GM12878 (cell line): ENCODE data around the gene SCGB1A1. TPM values are rescaled to one million over a fixed set of nuclear protein-coding genes. Genes with fewer than 3 reads are reported as not detected.

Source experiments
- ATAC-seq: fragments of 200-7000 bp; cut with Tn5 transposase; 3 replicates; pipeline ENCODE4 v1.9.1; 2020; ENCODE audit warnings: mild to moderate bottlenecking, moderate library complexity
- BruUV-seq: library from RNA; stranded (reverse); fragments of 400-500 nt; replicated peaks from 2 replicates; lab custom pipeline; 2021; lab: Mats Ljungman, UMichigan
- CTCF ChIA-PET: fragments of 300-600 bp; sonication (Branson Sonifier 250); formaldehyde crosslinking; extraction: SDS; loops from one replicate; lab custom pipeline; 2021; ENCODE audit warnings: inconsistent platforms; lab: Yijun Ruan, JAX
- POLR2A ChIA-PET: fragments of 350-600 bp; formaldehyde crosslinking; extraction: SDS; loops from one replicate; lab custom pipeline; 2021; ENCODE audit warnings: inconsistent platforms; lab: Charles Lee
- RAD21 ChIA-PET: fragments of 300-600 bp; sonication (Branson Sonifier 250); formaldehyde crosslinking; loops from one replicate; lab custom pipeline; 2023; ENCODE audit warnings: antibody characterized with exemption; ENCODE audit not compliant: unreplicated experiment; lab: Charles Lee
- SMC1A ChIA-PET: fragments of 300-600 bp; sonication (Branson Sonifier 250); formaldehyde crosslinking; loops from one replicate; lab custom pipeline; 2023; ENCODE audit not compliant: unreplicated experiment, uncharacterized antibody; lab: Charles Lee
- DNase-seq: peaks from one replicate; pipeline ENCODE4 v3.0.0-alpha.2; 2011; ENCODE audit warnings: low read depth, low spot score
- FAIRE-seq: peaks from 3 replicates; lab custom pipeline; 2011; peaks lifted over from hg19 to GRCh38; lab: Jason Lieb, UNC
- H2AFZ ChIP-seq: 2 replicates; pipeline ENCODE4 v1.6.0; 2011; ENCODE audit warnings: low read depth, low read length, control low read depth; ENCODE audit not compliant: control insufficient read depth
- H3K27ac ChIP-seq: 2 replicates; pipeline ENCODE4 v1.5.1; 2011; ENCODE audit warnings: control low read depth; ENCODE audit not compliant: control insufficient read depth, insufficient read depth
- H3K27me3 ChIP-seq, 2 experiments: replicated peaks in 1 of 2; 2 replicates each; pipeline versions ENCODE4 v1.6.0 to v1.6.1; 2011; ENCODE audit warnings: low read length in 1 of 2; ENCODE audit not compliant: control insufficient read depth in 2 of 2, insufficient read depth in 2 of 2
- H3K36me3 ChIP-seq, 2 experiments: 2 replicates each; pipeline ENCODE4 v1.5.1; 2011; ENCODE audit warnings: low read length in 1 of 2; ENCODE audit not compliant: control insufficient read depth in 2 of 2, insufficient read depth in 2 of 2
- H3K4me1 ChIP-seq: 2 replicates; pipeline ENCODE4 v1.6.1; 2011; ENCODE audit warnings: mild to moderate bottlenecking, low read length, moderate library complexity, mixed read lengths; ENCODE audit not compliant: control insufficient read depth, insufficient read depth
- H3K4me2 ChIP-seq: 2 replicates; pipeline ENCODE4 v1.6.0; 2011; ENCODE audit warnings: control low read depth; ENCODE audit not compliant: control insufficient read depth, insufficient read depth
- H3K4me3 ChIP-seq: fragments of 200-600 bp; sonication (generic); 2 replicates; pipeline ENCODE4 v1.5.1; 2016
- H3K79me2 ChIP-seq: 2 replicates; pipeline ENCODE4 v1.6.0; 2011; ENCODE audit warnings: low read length; ENCODE audit not compliant: control insufficient read depth, insufficient read depth
- H3K9ac ChIP-seq: 2 replicates; pipeline ENCODE4 v1.8.0; 2011; ENCODE audit warnings: low read length, control low read depth, mixed read lengths; ENCODE audit not compliant: control insufficient read depth, insufficient read depth
- H3K9me3 ChIP-seq: replicated peaks from 3 replicates; pipeline ENCODE4 v1.5.1; 2011; ENCODE audit warnings: mild to moderate bottlenecking, low read length; ENCODE audit not compliant: control insufficient read depth, insufficient read depth
- H4K20me1 ChIP-seq: 2 replicates; pipeline ENCODE4 v1.6.0; 2011; ENCODE audit not compliant: control insufficient read depth, insufficient read depth
- KAT2A ChIP-seq: conservative IDR thresholded peaks from 2 replicates; pipeline ENCODE4 v1.6.1; 2011; ENCODE audit warnings: low read depth, low read length; ENCODE audit not compliant: control insufficient read depth
- PML ChIP-seq: IDR thresholded peaks from 2 replicates; pipeline ENCODE4 v1.6.1; 2012; ENCODE audit warnings: low read length, inconsistent platforms
- POU2F2 ChIP-seq: IDR thresholded peaks from 3 replicates; pipeline ENCODE4 v1.6.1; 2011; ENCODE audit warnings: low read depth, mild to moderate bottlenecking, low read length, borderline replicate concordance
- RAD21 ChIP-seq: IDR thresholded peaks from 2 replicates; pipeline ENCODE4 v1.6.1; 2011; ENCODE audit warnings: mild to moderate bottlenecking, low read depth, low read length, moderate library complexity; ENCODE audit not compliant: insufficient read depth
- RUNX3 ChIP-seq: IDR thresholded peaks from 2 replicates; pipeline ENCODE4 v1.6.1; 2012; ENCODE audit warnings: low read length, inconsistent platforms
- WRNIP1 ChIP-seq: IDR thresholded peaks from 2 replicates; pipeline ENCODE4 v1.6.1; 2011; ENCODE audit warnings: low read depth, low read length, improper control_type of control experiment, borderline replicate concordance
- WGBS: methylation state at CpG from one replicate; pipeline ENCODE4 v1.1.6; 2016; ENCODE audit warnings: low lambda C conversion rate; ENCODE audit not compliant: insufficient replicate concordance, insufficient coverage; ENCODE audit errors: missing lambda C conversion rate; 5-methylcytosine and 5-hydroxymethylcytosine counted together
- in situ Hi-C: fragments of 300-500 bp; cut with MboI; formaldehyde crosslinking; loops from 9 replicates; pipeline ENCODE4 v1.14.3; 2018; ENCODE audit warnings: mixed read lengths
- intact Hi-C: fragments of 100-400 bp; cut with micrococcal nuclease; formaldehyde crosslinking; loops from one replicate; pipeline ENCODE4 v1.14.2; 2022; ENCODE audit not compliant: unreplicated experiment
- polyA plus RNA-seq, 11 experiments: library from polyadenylated mRNA; depleted of rRNA in 4 of 11; unstranded in 6 of 11; stranded (reverse) in 5 of 11; fragments of >200 nt; fragmentation: Nextera tagmentation in 4 of 11; fragmentation: Illumina TruSeq in 1 of 11; extraction: Ambion mirVana in 4 of 11; extraction: Trizol in 1 of 11; gene quantifications; 1 replicate in 1 of 11; 2 replicates in 10 of 11; pipeline versions ENCODE4 v1.2.1 to v1.2.3, GENCODE V29; 2011 to 2016; ENCODE audit warnings: inconsistent platforms in 2 of 11, missing spikeins in 2 of 11, low read depth in 1 of 11
- total RNA-seq, 4 experiments: library from RNA; depleted of rRNA in 3 of 4; stranded (reverse); fragments of >200 nt in 3 of 4; fragmentation: Illumina TruSeq in 1 of 4; extraction: Trizol in 1 of 4; gene quantifications; 2 replicates each; pipeline versions ENCODE4 v1.2.1 to v1.2.3, GENCODE V29; 2013 to 2021
- TF ChIP-seq, protein P1 (sequence below): fragments of 450-650 bp; formaldehyde crosslinking; IDR thresholded peaks from 2 replicates; pipeline ENCODE4 v1.5.0; 2022; ENCODE audit warnings: mild to moderate bottlenecking, missing genetic modification characterization
- TF ChIP-seq, protein P2 (sequence below): fragments of 450-650 bp; IDR thresholded peaks from 2 replicates; pipeline ENCODE4 v1.6.1; 2016; ENCODE audit warnings: mild to moderate bottlenecking
- TF ChIP-seq, protein P3 (sequence below): IDR thresholded peaks from 2 replicates; pipeline ENCODE4 v1.6.1; 2011; ENCODE audit warnings: low read depth, mild to moderate bottlenecking, low read length, moderate library complexity, borderline replicate concordance; ENCODE audit errors: extremely low read depth
- TF ChIP-seq, protein P4 (sequence below): IDR thresholded peaks from 2 replicates; pipeline ENCODE4 v1.6.1; 2011; ENCODE audit warnings: mild to moderate bottlenecking, low read depth, low read length, moderate library complexity; ENCODE audit not compliant: insufficient replicate concordance
- TF ChIP-seq, protein P5 (sequence below): fragments of 450-650 bp; IDR thresholded peaks from 2 replicates; pipeline ENCODE4 v1.6.1; 2017; ENCODE audit warnings: borderline replicate concordance

The SCGB1A1 gene
- total and polyA plus RNA-seq, 10 of the 15 experiments (the other 5 are each of a cell fraction or from before 2014, with no cell fraction given) = not detected

DNA sequence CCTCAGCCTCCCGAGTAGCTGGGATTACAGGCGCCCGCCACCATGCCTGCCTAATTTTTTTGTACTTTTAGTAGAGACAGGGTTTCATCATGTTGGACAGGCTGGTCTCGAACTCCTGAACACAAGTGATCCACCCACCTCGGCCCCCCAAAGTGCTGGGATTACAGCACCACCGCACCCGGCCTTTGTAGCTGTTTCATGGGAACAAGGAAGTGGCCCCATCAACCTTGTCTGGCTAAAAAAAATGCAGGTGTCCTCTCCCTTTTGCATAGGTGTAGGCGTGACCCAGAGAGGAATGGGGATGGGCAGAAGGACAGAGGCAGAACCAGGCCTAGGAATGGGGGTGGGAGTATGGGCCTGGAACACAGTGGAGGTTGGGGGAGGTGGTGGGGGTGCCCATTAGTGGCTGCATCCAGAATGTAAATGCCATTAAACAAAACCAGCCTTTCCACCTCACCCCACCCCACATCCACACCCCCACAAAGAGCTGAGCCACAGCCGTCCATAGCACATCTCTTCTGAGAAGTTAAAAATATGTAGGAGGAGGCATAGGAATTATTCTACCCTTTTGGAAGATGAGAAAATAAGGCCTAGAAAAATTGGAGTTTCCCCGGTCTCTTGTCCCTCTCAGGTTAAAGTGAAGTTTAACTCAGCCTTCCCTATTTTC, 22.8 kb upstream of the SCGB1A1 start:
- DNase-seq = no peak
- 40% methylated on average over 10 of the region's 10 CpGs for WGBS
- no peak for ATAC-seq
- TF ChIP-seq, protein P1, sequence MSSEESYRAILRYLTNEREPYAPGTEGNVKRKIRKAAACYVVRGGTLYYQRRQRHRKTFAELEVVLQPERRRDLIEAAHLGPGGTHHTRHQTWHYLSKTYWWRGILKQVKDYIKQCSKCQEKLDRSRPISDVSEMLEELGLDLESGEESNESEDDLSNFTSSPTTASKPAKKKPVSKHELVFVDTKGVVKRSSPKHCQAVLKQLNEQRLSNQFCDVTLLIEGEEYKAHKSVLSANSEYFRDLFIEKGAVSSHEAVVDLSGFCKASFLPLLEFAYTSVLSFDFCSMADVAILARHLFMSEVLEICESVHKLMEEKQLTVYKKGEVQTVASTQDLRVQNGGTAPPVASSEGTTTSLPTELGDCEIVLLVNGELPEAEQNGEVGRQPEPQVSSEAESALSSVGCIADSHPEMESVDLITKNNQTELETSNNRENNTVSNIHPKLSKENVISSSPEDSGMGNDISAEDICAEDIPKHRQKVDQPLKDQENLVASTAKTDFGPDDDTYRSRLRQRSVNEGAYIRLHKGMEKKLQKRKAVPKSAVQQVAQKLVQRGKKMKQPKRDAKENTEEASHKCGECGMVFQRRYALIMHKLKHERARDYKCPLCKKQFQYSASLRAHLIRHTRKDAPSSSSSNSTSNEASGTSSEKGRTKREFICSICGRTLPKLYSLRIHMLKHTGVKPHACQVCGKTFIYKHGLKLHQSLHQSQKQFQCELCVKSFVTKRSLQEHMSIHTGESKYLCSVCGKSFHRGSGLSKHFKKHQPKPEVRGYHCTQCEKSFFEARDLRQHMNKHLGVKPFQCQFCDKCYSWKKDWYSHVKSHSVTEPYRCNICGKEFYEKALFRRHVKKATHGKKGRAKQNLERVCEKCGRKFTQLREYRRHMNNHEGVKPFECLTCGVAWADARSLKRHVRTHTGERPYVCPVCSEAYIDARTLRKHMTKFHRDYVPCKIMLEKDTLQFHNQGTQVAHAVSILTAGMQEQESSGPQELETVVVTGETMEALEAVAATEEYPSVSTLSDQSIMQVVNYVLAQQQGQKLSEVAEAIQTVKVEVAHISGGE = no peak
- TF ChIP-seq WRNIP1 (no peak), PML (no peak), POU2F2 (no peak), RAD21 (no peak), RUNX3 (no peak), KAT2A (no peak)
- TF ChIP-seq, protein P2, sequence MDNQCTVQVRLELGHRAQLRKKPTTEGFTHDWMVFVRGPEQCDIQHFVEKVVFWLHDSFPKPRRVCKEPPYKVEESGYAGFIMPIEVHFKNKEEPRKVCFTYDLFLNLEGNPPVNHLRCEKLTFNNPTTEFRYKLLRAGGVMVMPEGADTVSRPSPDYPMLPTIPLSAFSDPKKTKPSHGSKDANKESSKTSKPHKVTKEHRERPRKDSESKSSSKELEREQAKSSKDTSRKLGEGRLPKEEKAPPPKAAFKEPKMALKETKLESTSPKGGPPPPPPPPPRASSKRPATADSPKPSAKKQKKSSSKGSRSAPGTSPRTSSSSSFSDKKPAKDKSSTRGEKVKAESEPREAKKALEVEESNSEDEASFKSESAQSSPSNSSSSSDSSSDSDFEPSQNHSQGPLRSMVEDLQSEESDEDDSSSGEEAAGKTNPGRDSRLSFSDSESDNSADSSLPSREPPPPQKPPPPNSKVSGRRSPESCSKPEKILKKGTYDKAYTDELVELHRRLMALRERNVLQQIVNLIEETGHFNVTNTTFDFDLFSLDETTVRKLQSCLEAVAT = no peak
- TF ChIP-seq, protein P3, sequence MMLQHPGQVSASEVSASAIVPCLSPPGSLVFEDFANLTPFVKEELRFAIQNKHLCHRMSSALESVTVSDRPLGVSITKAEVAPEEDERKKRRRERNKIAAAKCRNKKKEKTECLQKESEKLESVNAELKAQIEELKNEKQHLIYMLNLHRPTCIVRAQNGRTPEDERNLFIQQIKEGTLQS = no peak
- TF ChIP-seq, protein P4, sequence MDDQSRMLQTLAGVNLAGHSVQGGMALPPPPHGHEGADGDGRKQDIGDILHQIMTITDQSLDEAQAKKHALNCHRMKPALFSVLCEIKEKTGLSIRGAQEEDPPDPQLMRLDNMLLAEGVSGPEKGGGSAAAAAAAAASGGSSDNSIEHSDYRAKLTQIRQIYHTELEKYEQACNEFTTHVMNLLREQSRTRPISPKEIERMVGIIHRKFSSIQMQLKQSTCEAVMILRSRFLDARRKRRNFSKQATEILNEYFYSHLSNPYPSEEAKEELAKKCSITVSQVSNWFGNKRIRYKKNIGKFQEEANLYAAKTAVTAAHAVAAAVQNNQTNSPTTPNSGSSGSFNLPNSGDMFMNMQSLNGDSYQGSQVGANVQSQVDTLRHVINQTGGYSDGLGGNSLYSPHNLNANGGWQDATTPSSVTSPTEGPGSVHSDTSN = no peak
- TF ChIP-seq, protein P5, sequence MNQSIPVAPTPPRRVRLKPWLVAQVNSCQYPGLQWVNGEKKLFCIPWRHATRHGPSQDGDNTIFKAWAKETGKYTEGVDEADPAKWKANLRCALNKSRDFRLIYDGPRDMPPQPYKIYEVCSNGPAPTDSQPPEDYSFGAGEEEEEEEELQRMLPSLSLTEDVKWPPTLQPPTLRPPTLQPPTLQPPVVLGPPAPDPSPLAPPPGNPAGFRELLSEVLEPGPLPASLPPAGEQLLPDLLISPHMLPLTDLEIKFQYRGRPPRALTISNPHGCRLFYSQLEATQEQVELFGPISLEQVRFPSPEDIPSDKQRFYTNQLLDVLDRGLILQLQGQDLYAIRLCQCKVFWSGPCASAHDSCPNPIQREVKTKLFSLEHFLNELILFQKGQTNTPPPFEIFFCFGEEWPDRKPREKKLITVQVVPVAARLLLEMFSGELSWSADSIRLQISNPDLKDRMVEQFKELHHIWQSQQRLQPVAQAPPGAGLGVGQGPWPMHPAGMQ = no peak
- TF ChIP-seq, all 136 proteins: peak for 0
- Histone ChIP-seq H3K27ac (no peak overlapping the region), H3K4me3 (no peak overlapping the region), H3K36me3 (no peaks in the 10 kb centered on the region), H3K27me3 (no peaks in the 10 kb centered on the region), H3K79me2 (no peaks in the 10 kb centered on the region), H3K9ac (no peak overlapping the region), H2AFZ (no peak overlapping the region), H4K20me1 (no peaks in the 10 kb centered on the region), H3K9me3 (no peaks in the 10 kb centered on the region), H3K4me1 (no peaks in the 10 kb centered on the region), H3K4me2 (no peak overlapping the region)
- in situ Hi-C loops (loop anchor here (5.0 kb wide), 1 partner anchor 296 kb away; no protein-coding TSS in a partner anchor), intact Hi-C loops (loop anchor here (2.0 to 10.0 kb wide), 2 partner anchors 299 to 469 kb away; no protein-coding TSS in a partner anchor)
- POLR2A ChIA-PET = no interaction called here
- SMC1A ChIA-PET = interaction anchor here (0.6 to 3.6 kb wide), 11 partner anchors 8 to 298 kb away, joined by 3 to 17 read pairs (median 6); partner anchors contain the start of gene TUT1
- BruUV-seq = no TSS peak
- no peak for FAIRE-seq
- RAD21 ChIA-PET = interaction anchor here (0.9 to 2.4 kb wide), 8 partner anchors 10 to 298 kb away, joined by 3 to 29 read pairs (median 8); no protein-coding TSS in a partner anchor
- CTCF ChIA-PET = interaction anchor here (0.6 to 4.8 kb wide), 30 partner anchors 8 to 960 kb away, joined by 3 to 48 read pairs (median 6); partner anchors contain the start of genes ASRGL1, LRRN4CL, SCGB1A1 and TUT1
